Astrocyte (in vitro differentiated cells and primary cell): Measurements from ENCODE around the gene NUDT21.

ENCODE experiments used
- EZH2 ChIP-seq: IDR thresholded peaks from 2 replicates; pipeline ENCODE4 v1.6.1; 2012; ENCODE audit warnings: mild to moderate bottlenecking, low read length, inconsistent platforms; ENCODE audit not compliant: insufficient read depth
- TF ChIP-seq, protein P1 (sequence below): IDR thresholded peaks from 2 replicates; pipeline ENCODE4 v1.5.1; 2011; ENCODE audit warnings: low read depth, mild to moderate bottlenecking, inconsistent platforms, low read length, moderate library complexity; ENCODE audit not compliant: insufficient read depth

DNA sequence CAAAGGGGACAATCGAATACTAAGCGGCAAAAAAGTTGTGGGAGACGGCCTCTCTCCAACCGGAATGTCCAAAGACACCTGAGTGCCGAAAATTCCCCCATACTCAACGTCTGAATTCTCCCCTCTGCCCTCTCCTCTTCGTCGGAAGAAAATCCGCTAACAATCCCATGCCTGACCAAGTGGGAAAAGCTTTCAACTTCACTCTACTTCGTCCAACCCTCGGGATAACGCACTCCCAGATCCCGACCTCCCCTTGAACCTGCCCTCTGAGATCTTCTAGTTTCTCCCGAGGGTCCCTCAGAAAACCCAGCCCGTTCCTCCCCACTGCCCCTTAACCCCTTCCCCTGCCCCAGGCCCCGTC lies 26.7 kb downstream of the NUDT21 start:
- TF ChIP-seq, protein P1, sequence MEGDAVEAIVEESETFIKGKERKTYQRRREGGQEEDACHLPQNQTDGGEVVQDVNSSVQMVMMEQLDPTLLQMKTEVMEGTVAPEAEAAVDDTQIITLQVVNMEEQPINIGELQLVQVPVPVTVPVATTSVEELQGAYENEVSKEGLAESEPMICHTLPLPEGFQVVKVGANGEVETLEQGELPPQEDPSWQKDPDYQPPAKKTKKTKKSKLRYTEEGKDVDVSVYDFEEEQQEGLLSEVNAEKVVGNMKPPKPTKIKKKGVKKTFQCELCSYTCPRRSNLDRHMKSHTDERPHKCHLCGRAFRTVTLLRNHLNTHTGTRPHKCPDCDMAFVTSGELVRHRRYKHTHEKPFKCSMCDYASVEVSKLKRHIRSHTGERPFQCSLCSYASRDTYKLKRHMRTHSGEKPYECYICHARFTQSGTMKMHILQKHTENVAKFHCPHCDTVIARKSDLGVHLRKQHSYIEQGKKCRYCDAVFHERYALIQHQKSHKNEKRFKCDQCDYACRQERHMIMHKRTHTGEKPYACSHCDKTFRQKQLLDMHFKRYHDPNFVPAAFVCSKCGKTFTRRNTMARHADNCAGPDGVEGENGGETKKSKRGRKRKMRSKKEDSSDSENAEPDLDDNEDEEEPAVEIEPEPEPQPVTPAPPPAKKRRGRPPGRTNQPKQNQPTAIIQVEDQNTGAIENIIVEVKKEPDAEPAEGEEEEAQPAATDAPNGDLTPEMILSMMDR = no peak
- no peak for TF ChIP-seq EZH2
